Measurements from ENCODE around the gene LHPP. TPM values are rescaled to one million over a fixed set of nuclear protein-coding genes. Genes with fewer than 3 reads are reported as not detected.

The LHPP gene
- total and polyA plus RNA-seq, 2 experiments from 2014 or later: 19.1 to 40.6 TPM

DNA sequence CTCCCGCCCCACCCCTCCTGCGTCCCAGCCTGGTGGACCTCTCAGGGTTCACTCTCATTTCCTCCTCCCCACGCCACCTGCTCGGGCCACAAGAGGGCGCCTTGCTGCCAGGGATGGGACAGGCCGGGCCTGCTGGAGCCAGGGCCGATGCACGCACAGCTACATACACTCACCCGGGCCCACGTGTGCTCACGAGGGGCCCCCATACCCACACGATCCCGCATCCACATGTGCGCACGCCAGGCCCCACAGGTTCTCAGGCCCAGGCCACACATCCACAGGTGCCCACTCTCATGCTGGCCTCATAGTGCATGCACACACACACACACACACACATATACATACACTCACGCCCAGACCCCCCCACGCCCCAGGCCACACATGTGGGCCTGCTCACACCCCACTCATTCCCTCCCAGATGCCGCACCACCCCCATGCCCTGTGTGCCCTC lies 68.6 kb downstream of the LHPP start:
- Histone ChIP-seq H3K27ac (no peak overlapping the region), H3K4me3 (no peak overlapping the region), H3K9me3 (ENCODE audit: low read depth) (no peaks in the 10 kb centered on the region), H3K36me3 (no peaks in the 10 kb centered on the region), H3K27me3 (no peaks in the 10 kb centered on the region), H3K4me1 (ENCODE audit: low read depth) (peaks cover under 1% of the 10 kb centered on the region)
- peak; percentile 92 for TF ChIP-seq CTCF (IDR thresholded peaks at IDR 0.05; ENCODE audit: low read depth, low read length)
- peak; percentile 79 to 84 for DNase-seq (ENCODE audit: low read depth in 1 of 2, low spot score in 1 of 2)

DNA sequence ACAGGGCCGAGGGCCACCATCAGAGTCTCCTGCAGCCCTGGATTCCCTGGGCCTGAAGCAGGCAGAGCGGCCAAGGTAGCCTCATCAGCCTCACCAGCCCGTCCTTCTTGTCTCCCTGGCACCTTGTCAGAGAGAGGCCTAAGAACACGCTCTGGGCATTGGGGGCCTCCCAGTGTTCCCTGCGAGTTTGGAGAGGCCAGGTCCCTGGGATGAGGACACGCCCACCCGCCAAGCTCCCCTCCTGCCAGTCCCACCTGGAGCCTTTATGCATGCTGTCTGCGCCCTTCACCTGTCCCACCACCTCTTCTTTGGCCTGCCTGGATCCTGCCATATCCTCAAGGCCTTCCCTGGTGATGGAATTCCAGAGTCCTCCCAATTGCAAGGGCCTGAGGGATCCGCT lies 69.2 kb downstream of the LHPP start:
- Histone ChIP-seq H3K9me3 (ENCODE audit: low read depth) (no peaks in the 10 kb centered on the region), H3K4me1 (ENCODE audit: low read depth) (no peaks in the 10 kb centered on the region), H3K36me3 (no peaks in the 10 kb centered on the region), H3K4me3 (no peak overlapping the region), H3K27me3 (no peaks in the 10 kb centered on the region), H3K27ac (no peak overlapping the region)
- no peak for DNase-seq (ENCODE audit: low read depth in 1 of 2, low spot score in 1 of 2)
- TF ChIP-seq CTCF (IDR thresholded peaks at IDR 0.05; ENCODE audit: low read depth, low read length): no peak

DNA sequence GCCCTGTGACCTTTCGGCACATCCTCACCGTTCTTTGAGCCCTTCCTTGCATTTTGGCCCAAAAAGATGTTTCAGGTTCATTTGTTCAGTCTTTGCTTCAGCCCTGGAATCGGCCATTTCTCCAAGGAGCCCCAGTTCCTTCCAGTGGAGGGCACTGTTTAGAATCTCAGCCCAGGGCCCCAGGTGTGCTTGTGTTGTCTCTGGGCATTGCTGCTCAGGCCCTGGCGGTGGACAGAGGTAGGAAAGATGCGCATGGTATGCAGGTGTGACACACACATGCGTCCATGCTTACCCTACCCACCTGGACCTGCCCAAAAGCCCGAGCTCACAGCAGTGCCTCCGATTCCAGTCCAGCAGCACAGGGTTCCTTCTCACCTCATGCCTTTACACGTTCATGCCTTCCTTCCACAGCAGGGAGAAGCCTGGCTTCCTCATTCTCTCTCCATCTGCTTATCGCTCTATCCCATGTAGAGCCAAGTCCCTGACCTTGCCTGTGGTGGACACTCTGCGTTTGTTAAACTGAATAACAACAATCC lies 70.6 kb downstream of the LHPP start:
- Histone ChIP-seq H3K36me3 (no peaks in the 10 kb centered on the region), H3K4me1 (ENCODE audit: low read depth) (no peaks in the 10 kb centered on the region), H3K9me3 (ENCODE audit: low read depth) (no peaks in the 10 kb centered on the region), H3K27me3 (no peaks in the 10 kb centered on the region), H3K27ac (no peak overlapping the region), H3K4me3 (no peak overlapping the region)
- peak in 1 of 2 donors; percentile 31 for DNase-seq (ENCODE audit: low read depth in 1 of 2, low spot score in 1 of 2)
- peak; percentile 30 for TF ChIP-seq CTCF (IDR thresholded peaks at IDR 0.05; ENCODE audit: low read depth, low read length)

GRCh38 chr10:124532788-124533187 lies 71.2 kb downstream of the LHPP start:
- H3K27ac ChIP-seq: no peak overlapping the region
- H3K27me3 ChIP-seq: no peaks in the 10 kb centered on the region
- no peak for TF ChIP-seq CTCF (IDR thresholded peaks at IDR 0.05; ENCODE audit: low read depth, low read length)
- no peak overlapping the region for H3K4me3 ChIP-seq
- H3K4me1 ChIP-seq (ENCODE audit: low read depth): no peaks in the 10 kb centered on the region
- no peak for DNase-seq (ENCODE audit: low read depth in 1 of 2, low spot score in 1 of 2)
- H3K9me3 ChIP-seq (ENCODE audit: low read depth): no peaks in the 10 kb centered on the region
- no peaks in the 10 kb centered on the region for H3K36me3 ChIP-seq

- Histone ChIP-seq H3K27me3 (no peaks in the 10 kb centered on the region), H3K27ac (no peak overlapping the region), H3K4me3 (no peak overlapping the region), H3K36me3 (no peaks in the 10 kb centered on the region), H3K4me1 (ENCODE audit: low read depth) (no peaks in the 10 kb centered on the region), H3K9me3 (ENCODE audit: low read depth) (no peaks in the 10 kb centered on the region)
- DNase-seq (ENCODE audit: low read depth in 1 of 2, low spot score in 1 of 2): no peak
- TF ChIP-seq CTCF (IDR thresholded peaks at IDR 0.05; ENCODE audit: low read depth, low read length): no peak
Measured at GRCh38 chr10:124533266-124533665, 71.6 kb downstream of the LHPP start.
